HCT116 (cell line): Measurements from ENCODE around the gene CHSY1. TPM values are rescaled to one million over a fixed set of nuclear protein-coding genes. Genes with fewer than 3 reads are reported as not detected.

Source experiments
- ATAC-seq: fragments of 200-7000 bp; cut with Tn5 transposase; 2 replicates; pipeline ENCODE4 v1.9.1; 2020; ENCODE audit warnings: mild to moderate bottlenecking, moderate library complexity
- BruUV-seq: library from RNA; stranded (reverse); fragments of 400-500 nt; replicated peaks from 2 replicates; lab custom pipeline; 2021; lab: Mats Ljungman, UMichigan
- CTCF ChIA-PET: fragments of 300-600 bp; sonication (Branson Sonifier 250); formaldehyde crosslinking; loops from one replicate; lab custom pipeline; 2021; ENCODE audit warnings: antibody characterized with exemption; lab: Charles Lee
- POLR2A ChIA-PET: fragments of 300-600, 350-600 bp; sonication (Branson Sonifier 250); formaldehyde crosslinking; loops from one replicate; lab custom pipeline; 2021; ENCODE audit warnings: antibody characterized with exemption; lab: Charles Lee
- RAD21 ChIA-PET, 2 experiments: fragments of 300-600 bp; sonication (Branson Sonifier 250); formaldehyde crosslinking; loops; one replicate each; lab custom pipeline; 2023; ENCODE audit warnings: low total read pairs in 2 of 2; ENCODE audit not compliant: uncharacterized antibody in 2 of 2, unreplicated experiment in 2 of 2, low non-redundant PET in 1 of 2; lab: Charles Lee
- DNase-seq: peaks from one replicate; pipeline ENCODE4 v3.0.0-alpha.2; 2010; ENCODE audit warnings: low read depth, low spot score
- H2AFZ ChIP-seq: fragments of 200-600 bp; shearing (Covaris generic), sonication (generic); 2 replicates; pipeline ENCODE4 v1.6.1; 2017; ENCODE audit warnings: low read depth, mixed run types, mixed read lengths, antibody characterized with exemption, low read length; ENCODE audit not compliant: poor library complexity, severe bottlenecking
- H3K27ac ChIP-seq: 2 replicates; pipeline ENCODE4 v1.5.1; 2012; ENCODE audit warnings: low read depth, low read length
- H3K27me3 ChIP-seq: fragments of 200-600 bp; sonication (generic); 2 replicates; pipeline ENCODE4 v1.6.1; 2016; ENCODE audit warnings: mixed run types, low read length, mixed read lengths; ENCODE audit not compliant: insufficient read depth
- H3K36me3 ChIP-seq, 2 experiments: fragments of 200-500 bp in 1 of 2; fragments of 200-600 bp in 1 of 2; sonication (Bioruptor generic) in 1 of 2; sonication (generic) in 1 of 2; 2 replicates each; pipeline versions ENCODE4 v1.5.1 to v1.6.1; 2014 to 2016; ENCODE audit warnings: low read length in 2 of 2, inconsistent platforms in 1 of 2, mixed read lengths in 1 of 2, mixed run types in 1 of 2; ENCODE audit not compliant: insufficient read depth in 2 of 2, control insufficient read depth in 1 of 2
- H3K4me1 ChIP-seq, 2 experiments: fragments of 200-600 bp in 1 of 2; sonication (generic) in 1 of 2; 2 replicates each; pipeline versions ENCODE4 v1.5.1 to v1.6.1; 2012 to 2017; ENCODE audit warnings: low read length in 2 of 2, inconsistent platforms in 1 of 2, mild to moderate bottlenecking in 1 of 2, mixed read lengths in 1 of 2, mixed run types in 1 of 2, moderate library complexity in 1 of 2; ENCODE audit not compliant: insufficient read depth in 2 of 2, control insufficient read depth in 1 of 2
- H3K4me2 ChIP-seq: fragments of 200-600 bp; sonication (generic); 2 replicates; pipeline ENCODE4 v1.6.1; 2017; ENCODE audit warnings: mixed run types, low read length, mixed read lengths
- H3K4me3 ChIP-seq, 2 experiments: fragments of 200-600 bp in 1 of 2; sonication (generic) in 1 of 2; replicated peaks in 1 of 2; 2 replicates each; pipeline ENCODE4 v1.5.1; 2011 to 2016; ENCODE audit warnings: low read length in 2 of 2, control low read depth in 1 of 2, low read depth in 1 of 2, mild to moderate bottlenecking in 1 of 2, mixed read lengths in 1 of 2, mixed run types in 1 of 2
- H3K79me2 ChIP-seq: fragments of 200-600 bp; sonication (generic); 2 replicates; pipeline ENCODE4 v1.6.1; 2017; ENCODE audit warnings: mild to moderate bottlenecking, mixed run types, low read length, moderate library complexity, mixed read lengths; ENCODE audit not compliant: insufficient read depth
- H3K9ac ChIP-seq: fragments of 200-600 bp; sonication (generic); 2 replicates; pipeline ENCODE4 v1.6.1; 2016; ENCODE audit warnings: low read length, mixed read lengths
- H3K9me2 ChIP-seq: fragments of 200-600 bp; sonication (generic), shearing (Covaris generic); 2 replicates; pipeline ENCODE4 v1.6.1; 2017; ENCODE audit warnings: mixed run types, mild to moderate bottlenecking, moderate library complexity; ENCODE audit not compliant: insufficient read depth
- H3K9me3 ChIP-seq, 2 experiments: fragments of 200-500 bp in 1 of 2; fragments of 200-600 bp in 1 of 2; sonication (Bioruptor generic) in 1 of 2; sonication (generic) in 1 of 2; 2 replicates each; pipeline ENCODE4 v1.6.1; 2014 to 2017; ENCODE audit warnings: low read length in 2 of 2, mixed read lengths in 2 of 2, inconsistent platforms in 1 of 2, low read depth in 1 of 2, mild to moderate bottlenecking in 1 of 2, mixed run types in 1 of 2, moderate library complexity in 1 of 2; ENCODE audit not compliant: control insufficient read depth in 1 of 2, insufficient read depth in 1 of 2
- H4K20me1 ChIP-seq: fragments of 200-600 bp; sonication (generic), shearing (Covaris generic); 2 replicates; pipeline ENCODE4 v1.6.1; 2017; ENCODE audit warnings: mixed run types, mild to moderate bottlenecking, moderate library complexity; ENCODE audit not compliant: insufficient read depth
- CEBPB ChIP-seq: IDR thresholded peaks from 2 replicates; pipeline ENCODE4 v1.6.1; 2012; ENCODE audit warnings: low read depth
- CTCF ChIP-seq, 3 experiments: fragments of 200-600 bp in 1 of 3; sonication (generic) in 1 of 3; IDR thresholded peaks in 2 of 3; conservative IDR thresholded peaks in 1 of 3; 2 replicates each; pipeline ENCODE4 v1.5.1; 2012 to 2017; ENCODE audit warnings: low read depth in 2 of 3, low read length in 2 of 3, antibody characterized with exemption in 1 of 3, borderline replicate concordance in 1 of 3, control low read depth in 1 of 3, mild to moderate bottlenecking in 1 of 3, mixed read lengths in 1 of 3, mixed run types in 1 of 3, moderate library complexity in 1 of 3; ENCODE audit not compliant: insufficient read depth in 1 of 3
- JUND ChIP-seq: IDR thresholded peaks from 2 replicates; pipeline ENCODE4 v1.6.1; 2012
- RAD21 ChIP-seq: IDR thresholded peaks from 2 replicates; pipeline ENCODE4 v1.6.1; 2012; ENCODE audit warnings: low read depth, mild to moderate bottlenecking
- ZNF274 ChIP-seq: fragments of 200-500 bp; sonication (Bioruptor generic); IDR thresholded peaks from 2 replicates; pipeline ENCODE4 v1.6.1; 2014; ENCODE audit warnings: mild to moderate bottlenecking, low read depth, low read length, inconsistent platforms
- intact Hi-C: fragments of 100-400 bp; cut with micrococcal nuclease; formaldehyde crosslinking; loops from 2 replicates; pipeline ENCODE4 v1.10.0; 2022
- total RNA-seq: library from RNA; stranded (reverse); gene quantifications from one replicate; pipeline ENCODE4 v1.2.1, GENCODE V29; 2021; ENCODE audit not compliant: unreplicated experiment
- TF ChIP-seq, protein P1 (sequence below): IDR thresholded peaks from 2 replicates; pipeline ENCODE4 v1.6.1; 2012

The CHSY1 gene
- total RNA-seq, 1 experiment from 2014 or later: 25.4 TPM

DNA sequence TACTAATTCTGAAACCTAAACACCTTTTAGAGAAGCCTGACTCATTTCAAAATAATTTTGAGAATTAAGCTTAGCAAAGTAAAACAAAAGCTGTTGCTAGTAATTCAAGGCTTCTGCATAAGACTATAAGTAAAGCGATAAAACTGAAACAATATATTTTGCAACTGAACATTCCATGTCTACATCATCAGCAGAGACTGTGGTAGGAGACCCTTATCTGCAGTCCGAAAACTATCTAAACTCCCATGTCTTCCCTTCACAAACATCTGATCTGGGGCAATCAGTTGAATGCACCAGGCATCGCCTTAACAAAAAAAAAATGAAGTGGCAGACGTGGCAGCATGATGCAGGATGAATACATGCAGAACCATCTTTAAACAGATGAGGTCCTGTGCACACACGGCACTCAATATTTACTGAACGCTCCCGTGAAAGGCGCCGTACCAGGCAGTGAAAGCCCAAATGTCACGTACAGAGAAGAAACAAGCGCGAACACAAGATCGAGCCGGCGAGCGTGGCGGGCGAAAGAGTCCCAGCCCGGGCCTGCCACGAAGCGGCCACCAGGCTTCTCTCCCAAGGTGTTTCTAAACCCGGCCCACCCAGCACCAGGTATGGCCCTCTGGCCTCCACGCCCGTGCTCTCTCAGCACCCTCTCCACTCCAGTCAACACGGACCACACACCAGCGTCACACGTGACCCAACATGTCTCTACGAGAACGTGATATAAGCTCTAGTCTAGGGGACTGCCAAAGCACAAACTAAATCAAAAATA is 63.0 kb downstream of the CHSY1 start:
- H3K9ac ChIP-seq: no peak overlapping the region
- no peaks in the 10 kb centered on the region for H3K27me3 ChIP-seq
- no TSS peak for BruUV-seq
- H3K79me2 ChIP-seq: peaks cover 90% of the 10 kb centered on the region
- no peak overlapping the region for H2AFZ ChIP-seq
- TF ChIP-seq JUND: no peak
- no peak for TF ChIP-seq CTCF (IDR thresholded peaks at IDR 0.05 in 2 of 3, conservative IDR thresholded peaks at IDR 0.05 in 1 of 3; ENCODE audit: borderline replicate concordance in 1 of 3, insufficient read depth in 1 of 3, low read depth in 2 of 3, low read length in 2 of 3)
- H4K20me1 ChIP-seq: peaks cover 4% of the 10 kb centered on the region; the same call in 1 of the 2 replicates
- H3K9me3 ChIP-seq: no peaks in the 10 kb centered on the region
- ATAC-seq (no peak), DNase-seq (no peak)
- ChIA-PET POLR2A (no interaction called here), RAD21 (no interaction called here), CTCF (no interaction called here)
- H3K36me3 ChIP-seq: no peaks in the 10 kb centered on the region
- H3K4me3 ChIP-seq: no peak overlapping the region
- no peaks in the 10 kb centered on the region for H3K4me1 ChIP-seq
- no peak overlapping the region for H3K27ac ChIP-seq
- no peak overlapping the region for H3K4me2 ChIP-seq
- H3K9me2 ChIP-seq: no peaks in the 10 kb centered on the region
- intact Hi-C loops: no loop called here

- no peak overlapping the region for H3K4me2 ChIP-seq
- peaks cover 4% of the 10 kb centered on the region; the same call in 1 of the 2 replicates for H4K20me1 ChIP-seq
- H3K9me2 ChIP-seq: no peaks in the 10 kb centered on the region
- ChIA-PET CTCF (no interaction called here), RAD21 (no interaction called here), POLR2A (no interaction called here)
- no peaks in the 10 kb centered on the region for H3K27me3 ChIP-seq
- H3K27ac ChIP-seq: no peak overlapping the region
- H3K4me1 ChIP-seq: no peaks in the 10 kb centered on the region
- H3K9me3 ChIP-seq: no peaks in the 10 kb centered on the region
- H2AFZ ChIP-seq: no peak overlapping the region
- H3K9ac ChIP-seq: no peak overlapping the region
- H3K79me2 ChIP-seq: peaks cover 90% of the 10 kb centered on the region
- H3K36me3 ChIP-seq: no peaks in the 10 kb centered on the region
- H3K4me3 ChIP-seq: no peak overlapping the region
- no TSS peak for BruUV-seq
- intact Hi-C loops: no loop called here
- ATAC-seq (no peak), DNase-seq (no peak)
- TF ChIP-seq, protein P1, sequence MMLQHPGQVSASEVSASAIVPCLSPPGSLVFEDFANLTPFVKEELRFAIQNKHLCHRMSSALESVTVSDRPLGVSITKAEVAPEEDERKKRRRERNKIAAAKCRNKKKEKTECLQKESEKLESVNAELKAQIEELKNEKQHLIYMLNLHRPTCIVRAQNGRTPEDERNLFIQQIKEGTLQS: no peak
- no peak for TF ChIP-seq CEBPB
- TF ChIP-seq ZNF274: no peak
- TF ChIP-seq RAD21: no peak
These were observed 63.8 kb downstream of the CHSY1 start for GRCh38 chr15:101187820-101188636.
